ENCODE data around the gene RFC2. TPM values are rescaled to one million over a fixed set of nuclear protein-coding genes. Genes with fewer than 3 reads are reported as not detected.

RFC2 gene
- 29.1 TPM for total RNA-seq (ENCODE audit: insufficient read depth, low replicate concordance)

DNA sequence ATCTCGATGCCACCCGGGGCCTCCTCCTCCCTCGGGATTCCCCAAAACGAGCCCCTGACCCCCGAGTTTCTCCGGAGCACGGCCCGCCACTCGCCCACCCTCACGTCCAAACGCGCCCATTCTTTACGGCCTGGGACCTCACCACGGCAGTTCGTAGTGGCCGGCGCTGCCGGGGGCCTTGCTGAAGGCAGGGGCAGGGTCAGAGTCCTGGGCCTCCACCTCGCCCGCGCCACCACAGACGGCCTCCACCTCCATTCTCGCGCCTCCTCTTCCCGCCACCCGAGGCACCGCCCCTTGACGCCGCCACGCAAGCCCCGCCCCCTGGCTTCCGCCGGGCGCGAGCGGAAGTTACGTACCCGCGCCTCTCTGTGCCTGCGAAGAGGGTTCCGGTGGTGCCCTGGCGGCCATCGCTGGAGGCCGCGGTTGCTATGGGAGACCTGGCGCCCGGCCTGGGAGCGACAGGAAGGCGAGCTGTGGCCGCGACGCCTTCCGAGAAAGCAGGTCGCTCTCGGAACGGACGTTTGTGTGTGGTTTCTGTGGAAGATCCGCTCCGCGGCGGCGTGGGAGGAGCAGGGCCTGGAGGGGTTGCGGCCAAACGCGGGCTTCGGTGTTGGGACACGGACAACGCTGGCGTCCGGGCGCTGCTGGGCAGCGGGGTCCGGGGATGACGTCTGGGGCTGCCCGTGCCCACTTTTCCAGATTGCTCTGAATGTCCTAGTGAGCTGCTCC is at the start of gene RFC2:
TSS of gene RFC2 (minus strand) at position 271 of the 729 bp plus-strand sequence. CDS start at position 255, 16 bp downstream.
- DNase-seq (ENCODE audit: low spot score), result peak; percentile 96

DNA sequence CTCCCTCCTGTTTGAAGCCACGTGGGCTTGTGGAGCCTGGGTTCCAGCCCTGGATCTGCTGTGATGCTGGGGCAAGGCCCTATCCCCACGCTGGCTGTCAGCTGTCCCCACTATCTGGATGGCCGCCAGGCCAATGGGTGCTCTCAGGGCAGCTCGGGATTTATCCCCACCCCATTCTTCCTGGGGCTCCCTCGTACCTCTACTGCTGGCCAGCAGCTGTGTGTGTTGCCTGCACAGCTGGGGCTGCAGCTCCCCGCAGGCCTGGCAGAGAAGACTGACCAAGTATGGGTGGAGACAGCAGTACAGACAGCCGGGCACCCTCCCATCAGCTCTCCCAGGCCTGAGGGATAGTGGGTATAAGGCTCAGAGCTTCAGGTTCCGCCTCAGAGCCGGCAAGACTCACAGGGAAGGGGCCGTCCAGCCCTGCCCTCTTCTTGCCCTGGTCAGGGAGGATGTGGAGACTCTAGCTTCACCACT is 48.6 kb upstream of the RFC2 start:
- DNase-seq (ENCODE audit: low spot score), result peak; percentile 12

DNA sequence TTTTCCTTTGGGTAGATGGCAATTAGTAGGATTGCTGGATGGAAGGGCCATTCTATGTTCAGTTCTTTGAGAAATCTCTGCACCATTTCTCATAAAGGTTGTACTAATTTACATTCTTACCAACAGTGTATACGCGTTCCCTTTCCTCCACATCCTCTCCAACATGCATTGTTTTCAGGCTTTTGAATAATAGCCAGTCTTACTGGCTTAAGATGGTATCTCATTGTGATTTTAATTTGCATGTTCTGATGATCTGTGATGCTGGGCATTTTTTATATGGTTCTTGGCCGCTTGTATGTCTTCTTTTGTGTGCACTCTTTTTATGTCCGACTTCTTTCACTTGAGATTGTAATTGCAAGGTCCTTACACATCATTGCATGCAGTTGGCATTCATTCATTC is 46.7 kb upstream of the RFC2 start:
- no peak for DNase-seq (ENCODE audit: low spot score)

DNA sequence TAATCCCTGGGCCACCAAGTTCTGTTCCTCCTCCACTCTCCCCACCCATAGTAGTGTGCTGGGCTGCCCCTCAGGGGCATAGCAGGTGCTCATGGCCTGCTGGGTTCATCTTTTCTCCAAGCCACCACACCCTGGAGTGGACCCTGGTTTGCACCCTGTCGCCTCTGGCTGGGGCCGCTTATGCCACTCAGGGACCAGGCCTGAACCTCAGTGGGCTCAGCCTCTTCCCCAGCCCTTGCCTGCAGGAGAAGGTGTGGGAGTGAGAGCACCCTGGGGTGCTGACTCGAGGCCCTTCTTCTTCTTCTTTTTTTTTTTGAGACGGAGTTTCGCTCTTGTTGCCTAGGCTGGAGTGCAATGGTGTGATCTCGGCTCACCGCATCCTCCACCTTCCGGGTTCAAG is 45.2 kb upstream of the RFC2 start:
- DNase-seq (ENCODE audit: low spot score), result no peak

DNA sequence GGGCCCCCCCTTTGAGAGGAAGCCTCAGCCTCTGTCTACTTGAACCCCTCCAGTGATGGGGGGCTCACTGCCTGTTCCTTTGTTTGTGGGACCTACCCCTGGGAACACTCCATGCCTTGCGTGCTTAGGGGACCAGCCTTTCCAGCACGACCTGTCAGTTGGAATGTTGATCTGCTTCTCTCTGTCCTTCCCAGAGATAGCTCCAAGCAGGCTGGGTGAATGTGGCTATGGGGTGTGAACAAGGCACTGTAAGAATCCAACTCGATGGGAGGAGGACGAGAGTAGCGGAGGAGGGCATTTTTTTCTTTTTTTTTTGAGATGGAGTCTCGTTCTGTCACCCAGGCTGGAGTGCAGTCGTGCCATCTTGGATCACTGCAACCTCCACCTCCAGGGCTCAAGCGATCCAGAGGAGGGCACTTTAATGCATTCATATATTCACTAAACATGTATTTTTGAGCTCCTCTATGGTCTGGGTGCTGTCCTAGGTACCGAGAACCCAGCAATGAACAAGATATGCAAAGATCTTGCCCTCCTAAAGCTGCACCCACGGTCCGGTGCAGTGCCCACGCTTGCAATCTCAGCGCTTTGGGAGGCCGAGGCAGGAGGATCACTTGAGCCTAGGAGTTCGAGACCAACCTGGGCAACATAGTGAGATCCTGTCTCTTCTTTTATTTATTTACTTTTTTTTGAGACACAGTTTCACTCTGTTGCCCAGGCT is 43.5 kb upstream of the RFC2 start:
- peak; percentile 15 for DNase-seq (ENCODE audit: low spot score)

DNA sequence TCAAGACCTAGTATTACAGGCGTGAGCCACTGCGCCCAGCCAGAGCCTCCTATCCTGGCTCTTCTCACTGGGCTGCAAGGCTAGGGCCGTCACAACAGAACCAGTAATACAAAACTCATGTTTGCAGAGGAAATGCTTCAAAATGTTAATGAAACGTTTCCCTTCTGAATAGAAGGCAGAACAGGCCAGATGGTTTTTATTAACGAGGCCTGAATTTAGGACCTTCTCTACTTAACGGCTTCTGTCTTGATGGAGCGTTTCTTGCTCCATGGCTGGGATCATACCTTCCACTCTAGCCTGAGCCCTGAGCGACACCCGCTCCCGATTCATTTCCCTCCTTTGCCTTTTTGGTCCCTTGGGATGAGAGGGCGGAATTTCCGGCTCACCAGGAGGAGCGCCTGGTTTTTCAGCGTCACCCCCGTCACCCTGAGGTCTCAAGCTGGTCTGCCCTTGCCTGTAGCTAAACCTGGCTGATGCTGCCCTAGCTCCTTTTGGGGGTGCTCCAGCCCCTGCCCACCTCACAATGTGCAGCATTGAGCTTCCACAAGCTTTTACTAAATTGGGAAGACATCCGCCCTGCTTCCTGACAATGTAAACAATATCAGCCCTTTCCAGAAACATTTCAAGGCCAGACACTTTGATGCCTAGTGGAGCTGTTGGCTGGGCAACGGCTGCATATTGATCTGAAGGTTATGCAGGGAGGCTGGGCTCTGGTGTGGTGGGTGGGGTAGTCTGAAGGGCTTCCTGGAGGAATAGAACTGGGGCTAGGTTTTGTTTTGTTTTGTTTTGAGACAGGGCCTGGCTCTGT is 40.2 kb upstream of the RFC2 start:
- peak; percentile 21 for DNase-seq (ENCODE audit: low spot score)

DNA sequence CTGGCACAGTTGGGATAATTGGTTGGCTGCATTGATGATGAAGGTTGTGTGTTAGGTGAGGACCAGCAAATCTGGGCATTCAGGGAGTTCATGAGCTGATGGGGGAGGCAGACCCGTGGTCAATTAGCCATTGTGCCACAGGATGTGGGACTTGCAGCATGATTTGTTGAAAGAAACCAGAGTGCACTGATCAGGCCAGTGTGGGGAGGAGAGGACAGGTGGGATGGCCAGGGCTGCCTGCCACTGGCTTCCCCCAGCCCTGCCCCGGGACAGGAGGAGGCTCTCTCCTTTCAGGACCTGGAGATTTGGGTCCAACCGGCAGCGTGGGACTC is 39.3 kb upstream of the RFC2 start:
- no peak for DNase-seq (ENCODE audit: low spot score)

DNA sequence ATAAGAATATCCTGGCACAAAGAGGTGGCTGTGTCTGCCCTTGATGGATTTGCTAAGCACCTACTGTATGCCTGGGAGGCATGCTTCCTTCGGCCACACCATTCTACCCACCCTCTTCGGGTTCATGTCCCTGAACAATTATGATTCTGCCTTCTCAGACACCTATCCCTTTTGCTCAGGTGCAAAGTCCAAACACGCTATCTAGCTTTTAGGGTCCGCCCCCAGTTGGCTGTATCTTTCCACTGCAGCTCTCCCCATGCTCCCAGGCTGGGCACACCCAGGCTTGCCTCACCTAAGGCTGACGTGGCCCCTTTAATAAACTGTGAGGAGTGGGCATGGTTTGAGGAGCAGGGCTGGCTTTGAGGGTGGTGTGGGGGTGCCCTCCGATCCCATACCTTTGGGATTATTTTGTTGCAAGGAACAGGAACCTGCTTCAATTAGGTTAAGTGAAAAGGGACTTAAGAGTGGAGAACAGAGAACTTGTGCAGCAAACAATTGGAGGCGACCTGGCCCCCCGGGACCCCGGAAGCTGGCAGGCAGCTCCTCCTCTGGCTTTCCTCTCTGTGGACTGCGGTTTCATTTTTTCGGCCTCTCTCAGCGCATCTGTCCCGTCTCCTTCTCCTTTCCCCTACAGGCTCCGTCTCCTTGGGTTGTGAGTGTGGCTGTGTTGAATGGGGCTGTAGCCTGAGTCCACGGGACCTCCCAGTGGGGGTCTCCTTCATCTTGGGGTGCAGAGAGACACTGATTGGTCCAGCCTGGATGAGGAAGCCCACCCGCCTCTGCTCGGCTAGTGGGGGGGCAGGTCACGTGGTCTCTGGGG is 38.8 kb upstream of the RFC2 start:
- no peak for DNase-seq (ENCODE audit: low spot score)

DNA sequence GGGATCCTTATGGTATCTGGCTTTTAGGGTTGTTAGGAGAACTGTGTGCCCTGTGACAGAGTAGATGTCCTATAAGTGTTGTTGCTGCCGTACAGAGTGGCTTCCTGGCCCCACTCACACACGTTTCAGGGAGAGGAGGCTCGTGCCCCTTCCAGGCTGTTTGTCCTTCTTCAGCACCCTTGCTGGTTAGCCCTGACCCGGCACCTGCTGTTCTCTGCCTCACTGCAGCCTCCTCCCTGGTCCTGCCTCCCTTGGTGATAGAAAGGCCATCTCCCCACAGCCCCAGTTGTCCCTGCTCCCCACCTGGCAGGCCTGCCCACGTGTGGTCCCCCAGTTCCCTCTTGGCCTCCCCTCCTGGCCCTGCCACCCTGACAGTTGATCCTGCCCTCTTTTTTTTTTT is 37.3 kb upstream of the RFC2 start:
- DNase-seq (ENCODE audit: low spot score), result no peak

DNA sequence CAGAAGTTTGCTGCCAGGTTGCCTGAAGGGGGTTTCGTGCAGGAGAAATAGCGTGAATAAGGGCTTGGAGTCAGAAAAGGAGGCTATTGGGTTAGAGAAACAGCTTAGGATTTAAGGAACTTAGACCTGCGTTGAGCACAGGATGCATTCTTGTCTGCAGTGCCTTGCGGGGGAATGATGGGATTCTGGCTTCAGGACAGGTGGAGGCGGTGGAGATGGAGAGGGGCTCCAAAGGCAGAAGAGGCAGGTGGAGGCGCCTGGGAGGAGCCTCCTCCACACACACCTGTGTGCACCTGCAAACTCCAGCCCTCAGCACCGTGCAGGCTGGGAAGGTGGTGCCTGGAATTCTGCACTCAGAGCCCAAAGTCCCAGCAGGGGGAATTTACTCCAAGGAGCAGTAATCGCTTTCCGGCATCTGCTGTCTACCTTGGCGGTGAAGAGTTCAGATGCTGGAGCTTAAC is 36.8 kb upstream of the RFC2 start:
- no peak for DNase-seq (ENCODE audit: low spot score)

DNA sequence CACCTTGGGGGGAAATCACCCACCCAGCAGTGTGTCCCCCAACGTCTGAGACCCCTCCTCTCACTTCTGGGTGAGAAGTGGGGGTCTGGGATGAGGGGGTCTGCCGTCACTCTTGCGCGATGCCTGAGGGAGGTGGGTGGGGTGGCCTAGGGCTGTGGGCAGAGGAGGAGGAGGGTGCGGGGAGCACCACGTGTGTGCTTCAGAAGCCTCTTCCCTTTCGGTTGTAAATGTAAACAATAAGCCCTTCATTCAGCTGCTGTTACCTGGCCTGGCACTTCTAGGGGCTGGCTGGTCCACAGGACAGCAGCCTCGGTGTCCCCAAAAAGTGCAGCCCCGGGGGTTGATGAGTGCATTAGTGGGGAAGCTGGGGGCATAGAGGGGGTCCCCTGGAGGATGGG is 36.4 kb upstream of the RFC2 start:
- no peak for DNase-seq (ENCODE audit: low spot score)

DNA sequence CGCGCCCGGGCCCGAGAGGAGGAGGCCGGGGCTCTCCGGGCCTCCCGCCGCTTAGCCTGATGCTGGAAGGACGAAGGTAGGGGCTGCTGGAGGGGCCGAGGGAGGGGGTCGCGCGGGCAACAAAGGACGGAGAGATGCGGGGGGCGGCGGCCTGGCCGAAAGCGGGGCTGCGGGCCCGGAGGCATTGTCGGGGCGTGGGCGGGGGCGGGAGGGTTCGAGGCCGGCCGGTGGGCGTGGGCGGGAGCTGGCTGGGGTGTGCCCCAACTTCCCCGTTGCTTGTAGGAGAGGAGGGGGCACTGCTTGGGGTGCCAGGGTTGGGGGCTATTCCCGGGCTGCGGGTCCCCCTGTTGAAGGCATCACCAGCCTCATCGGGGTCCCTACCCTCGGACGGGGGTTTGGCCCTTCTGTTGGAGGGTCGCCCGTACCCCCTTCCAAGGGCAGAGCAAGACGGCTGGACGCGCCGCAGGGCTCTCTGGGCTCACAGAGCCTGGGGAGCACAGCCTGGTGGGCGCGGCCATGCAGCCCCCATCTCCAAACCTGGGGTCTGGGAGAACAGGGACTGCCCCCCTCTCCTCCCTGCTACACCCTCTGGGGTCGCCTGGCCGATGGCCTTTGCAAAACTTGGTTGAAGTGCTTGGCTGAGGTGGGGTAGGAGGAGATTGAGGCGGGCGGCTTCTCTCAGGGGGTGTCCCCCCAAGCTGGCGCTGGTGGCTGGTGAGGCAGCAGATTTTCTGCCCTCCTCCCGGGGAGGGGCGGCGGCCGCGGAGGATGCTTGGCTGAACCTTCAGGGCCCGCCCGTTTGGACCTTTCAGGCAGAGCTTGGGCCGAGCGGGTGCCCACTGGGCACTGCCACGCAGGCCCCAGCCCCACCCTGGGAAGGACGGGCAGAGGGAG is 35.7 kb upstream of the RFC2 start:
- peak; percentile 41 for DNase-seq (ENCODE audit: low spot score)

DNA sequence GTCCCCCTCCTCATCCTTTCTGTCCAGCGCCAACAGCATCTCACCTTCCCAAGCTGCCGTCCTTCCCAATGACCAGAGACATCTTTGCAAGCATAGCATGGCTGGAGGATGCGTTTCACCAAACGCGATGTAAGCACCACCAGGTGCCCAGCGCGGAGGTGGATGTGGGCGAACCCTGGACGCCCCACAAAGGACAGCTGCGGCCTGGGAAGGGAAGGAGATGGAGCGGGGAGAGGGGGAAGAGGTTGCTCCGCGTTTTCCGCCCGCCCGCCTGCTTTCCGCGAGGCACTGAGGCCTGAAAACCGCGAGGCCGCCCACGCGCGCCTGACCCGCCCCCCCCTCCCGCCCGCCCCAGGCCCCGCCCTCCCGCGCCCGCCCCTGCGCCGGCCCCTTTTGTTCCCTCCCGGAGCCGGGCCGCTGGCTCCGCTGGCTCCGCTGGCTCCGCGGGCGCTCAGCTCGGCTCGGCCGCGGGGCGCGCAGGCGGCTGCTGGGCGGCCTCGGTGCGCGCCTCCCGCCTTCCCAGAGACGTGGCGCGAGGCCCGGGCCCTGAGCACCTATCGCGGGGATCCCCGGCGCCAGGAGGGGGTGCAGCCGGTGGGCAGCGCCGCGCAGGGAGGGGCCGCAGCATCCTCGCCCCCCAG is 34.9 kb upstream of the RFC2 start, which contains the start of gene CLIP2:
TSS of gene CLIP2 (plus strand) at position 390 of the 641 bp plus-strand sequence. CDS start 28,140 bp downstream, outside the sequence.
- DNase-seq (ENCODE audit: low spot score), result peak; percentile 77

DNA sequence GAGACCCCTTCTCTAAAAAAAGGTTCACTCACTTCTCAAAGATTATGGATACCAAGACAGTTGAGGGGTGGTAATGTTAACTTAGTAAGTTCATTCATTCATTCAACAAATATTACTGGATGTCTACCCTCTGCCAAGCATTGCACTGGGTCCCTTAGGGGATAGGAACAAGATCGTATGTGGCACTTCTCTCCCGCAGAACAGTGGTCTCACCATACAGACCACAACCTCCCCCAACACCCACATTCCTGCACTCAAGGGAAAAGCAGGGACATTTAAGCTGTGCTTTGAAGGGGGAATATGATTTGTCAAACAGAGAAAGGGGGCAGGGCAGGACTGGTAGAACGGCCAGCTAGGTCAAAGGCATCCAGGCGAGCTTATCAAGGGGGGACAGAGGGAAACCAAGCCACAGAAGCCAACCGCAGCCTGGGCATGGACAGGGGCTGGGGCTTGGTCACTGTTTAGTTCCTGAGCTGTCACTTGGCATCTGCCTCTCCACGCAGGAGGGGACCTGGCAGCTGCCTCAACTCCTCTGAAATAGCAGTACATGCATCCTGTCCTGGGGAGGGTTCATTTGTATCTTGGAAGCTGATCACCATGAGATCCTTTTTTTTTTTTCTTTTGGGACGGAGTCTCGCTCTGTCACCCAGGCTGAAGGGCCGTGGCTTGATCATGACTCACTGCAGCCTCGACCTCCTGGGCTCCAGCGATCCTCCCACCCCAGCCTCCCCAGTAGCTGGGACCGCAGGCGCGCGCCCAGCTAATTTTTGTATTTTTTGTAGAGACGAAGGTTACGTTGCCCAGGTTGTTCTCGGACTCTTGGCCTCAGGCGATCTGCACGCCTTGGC is 34.1 kb upstream of the RFC2 start:
- DNase-seq (ENCODE audit: low spot score), result no peak

DNA sequence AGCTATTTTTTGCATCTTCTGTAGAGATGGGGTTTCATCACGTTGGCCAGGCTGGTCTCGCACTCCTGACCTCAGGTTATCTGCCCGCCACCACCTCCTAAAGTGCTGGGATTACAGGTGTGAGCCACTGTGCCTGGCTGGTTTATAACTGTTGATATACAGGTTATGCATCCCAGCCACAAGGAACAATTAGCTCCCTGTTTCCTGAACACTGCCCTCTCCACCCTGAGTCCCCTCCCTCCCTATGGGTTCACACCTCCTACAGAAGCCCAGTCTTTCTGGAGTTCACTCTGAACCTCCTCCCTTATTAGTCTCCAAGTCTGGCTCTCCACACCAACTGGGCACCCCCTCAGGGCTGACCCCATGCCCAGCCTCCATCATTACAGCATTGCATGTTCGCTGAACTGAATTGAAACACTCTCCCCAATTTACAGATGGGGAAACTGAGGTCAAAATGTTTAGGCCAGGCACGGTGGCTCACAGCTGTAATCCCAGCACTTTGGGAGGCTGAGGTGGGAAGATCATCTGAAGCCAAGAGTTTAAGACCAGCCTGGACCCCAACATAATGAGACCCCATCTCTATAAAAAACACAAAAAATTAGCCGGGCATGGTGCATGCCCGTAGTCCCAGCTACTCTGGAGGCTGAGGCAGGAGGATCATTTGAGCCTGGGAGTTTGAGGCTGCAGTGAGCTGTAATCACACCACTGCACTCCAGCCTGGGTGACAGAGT is 33.3 kb upstream of the RFC2 start:
- DNase-seq (ENCODE audit: low spot score), result no peak

DNA sequence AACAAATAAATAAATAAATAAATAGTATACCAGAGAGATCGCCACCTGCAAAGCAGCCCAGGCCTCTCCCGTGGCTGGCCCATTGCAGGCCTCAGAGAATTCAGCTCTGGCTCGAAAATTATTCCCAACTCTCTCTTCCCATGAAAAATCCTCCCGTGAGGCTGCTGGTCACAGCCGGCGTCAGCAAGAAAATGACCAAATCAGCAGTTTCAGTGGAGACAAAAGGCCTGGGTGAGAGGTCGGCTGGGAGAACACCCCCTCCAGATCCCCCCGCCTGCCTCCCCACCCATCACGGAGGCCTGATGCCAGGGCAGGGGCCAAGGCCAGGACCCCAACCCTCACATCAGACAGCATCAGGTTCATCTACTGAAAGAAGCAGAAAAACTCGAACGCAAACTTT is 31.9 kb upstream of the RFC2 start:
- no peak for DNase-seq (ENCODE audit: low spot score)

DNA sequence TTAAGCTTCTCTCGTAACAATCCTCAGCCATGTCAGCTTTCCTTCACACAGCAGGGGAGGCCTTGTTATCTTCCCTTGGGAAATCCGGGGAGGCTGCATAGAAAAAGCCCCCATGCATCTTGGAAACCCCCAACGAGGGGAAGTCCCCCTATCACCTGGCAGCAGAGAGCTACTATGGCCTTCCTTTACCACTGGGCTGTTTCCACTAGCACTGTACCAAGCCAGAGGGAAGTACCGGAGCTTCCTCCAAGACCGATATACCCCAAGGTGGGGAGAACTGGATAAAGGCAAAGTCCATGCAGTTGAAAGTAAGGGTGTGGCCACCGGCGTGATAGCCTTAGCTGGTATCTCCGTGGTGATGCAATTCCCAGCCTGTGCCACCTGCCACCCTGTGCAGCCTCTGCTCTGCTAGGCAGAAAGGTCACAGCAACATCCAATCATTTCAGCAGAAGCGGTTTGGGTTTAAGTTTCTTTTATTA is 30.6 kb upstream of the RFC2 start:
- DNase-seq (ENCODE audit: low spot score), result no peak

Data from umbilical cord (tissue), 2 donors.